H54 (cell line): ENCODE measurements around the gene XAGE1A.
"Not testable (repeated sequence)": the region's sequence is repeated elsewhere in the genome, so short reads cannot be mapped to it uniquely, and the experiment has no call there.

ENCODE experiments used
- DNase-seq: peaks from one replicate; pipeline ENCODE4 v3.0.0; 2011; ENCODE audit warnings: low spot score, mixed read lengths; ENCODE audit not compliant: insufficient read length
- FAIRE-seq: peaks from 3 replicates; lab custom pipeline; 2011; peaks lifted over from hg19 to GRCh38; lab: Jason Lieb, UNC
- POLR2A ChIP-seq: IDR thresholded peaks from 2 replicates; pipeline ENCODE4 v1.6.1; 2011; ENCODE audit warnings: low read depth, mild to moderate bottlenecking, low read length

Gene XAGE1A, protein sequence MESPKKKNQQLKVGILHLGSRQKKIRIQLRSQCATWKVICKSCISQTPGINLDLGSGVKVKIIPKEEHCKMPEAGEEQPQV

DNA sequence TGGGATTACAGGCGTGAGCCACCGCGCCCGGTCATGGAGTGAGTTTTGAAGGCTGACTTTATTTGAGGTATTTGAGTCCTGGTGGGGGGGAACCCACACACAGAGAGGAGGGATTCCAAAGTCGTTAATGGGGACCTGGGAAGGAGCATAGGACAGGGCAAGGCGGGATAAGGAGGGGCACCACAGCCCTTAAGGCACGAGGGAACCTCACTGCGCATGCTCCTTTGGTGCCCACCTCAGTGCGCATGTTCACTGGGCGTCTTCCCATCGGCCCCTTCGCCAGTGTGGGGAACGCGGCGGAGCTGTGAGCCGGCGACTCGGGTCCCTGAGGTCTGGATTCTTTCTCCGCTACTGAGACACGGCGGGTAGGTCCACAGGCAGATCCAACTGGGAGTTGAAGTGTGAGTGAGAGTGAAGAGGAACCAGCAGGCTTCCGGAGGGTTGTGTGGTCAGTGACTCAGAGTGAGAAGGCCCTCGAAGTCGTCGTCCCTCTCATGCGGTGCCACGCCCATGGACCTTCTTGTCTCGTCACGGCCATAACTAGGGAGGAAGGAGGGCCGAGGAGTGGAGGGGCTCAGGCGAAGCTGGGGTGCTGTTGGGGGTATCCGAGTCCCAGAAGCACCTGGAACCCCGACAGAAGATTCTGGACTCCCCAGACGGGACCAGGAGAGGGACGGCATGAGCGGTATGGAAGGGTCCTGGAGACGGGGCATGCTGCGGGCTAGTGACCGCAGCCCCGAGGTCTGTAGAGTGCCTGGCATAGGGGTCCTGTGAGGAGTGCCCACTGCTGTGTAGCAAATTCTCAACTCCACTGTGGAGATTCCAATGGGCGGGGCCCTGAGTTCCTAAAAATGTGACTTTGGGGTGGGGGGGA, at the start of gene XAGE1A:
TSS of gene XAGE1A (plus strand) at position 264 of the 874 bp plus-strand sequence. CDS start 1,554 bp downstream, outside the sequence.
- not testable (repeated sequence) for FAIRE-seq, DNase-seq

DNA sequence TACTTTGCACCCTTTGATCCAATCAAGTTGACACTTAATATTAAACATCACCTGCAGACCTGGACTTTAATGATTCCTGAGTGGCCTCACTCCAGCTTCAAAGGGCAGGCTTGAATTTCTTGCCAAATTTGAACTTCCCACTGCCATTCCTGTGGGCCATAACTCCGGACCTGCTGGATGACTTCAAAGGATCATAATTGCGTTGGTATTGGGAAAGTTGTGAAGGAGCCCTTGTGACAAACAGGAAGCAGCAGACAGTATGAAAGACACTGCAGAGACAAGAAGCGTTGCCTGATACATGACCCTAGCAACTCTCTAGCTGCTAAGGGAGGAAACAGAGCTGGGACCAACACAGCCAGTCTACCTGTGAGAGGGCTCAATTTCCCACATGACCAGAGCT, 43.6 kb upstream of the XAGE1A start:
- not testable (repeated sequence) for DNase-seq, FAIRE-seq

DNA sequence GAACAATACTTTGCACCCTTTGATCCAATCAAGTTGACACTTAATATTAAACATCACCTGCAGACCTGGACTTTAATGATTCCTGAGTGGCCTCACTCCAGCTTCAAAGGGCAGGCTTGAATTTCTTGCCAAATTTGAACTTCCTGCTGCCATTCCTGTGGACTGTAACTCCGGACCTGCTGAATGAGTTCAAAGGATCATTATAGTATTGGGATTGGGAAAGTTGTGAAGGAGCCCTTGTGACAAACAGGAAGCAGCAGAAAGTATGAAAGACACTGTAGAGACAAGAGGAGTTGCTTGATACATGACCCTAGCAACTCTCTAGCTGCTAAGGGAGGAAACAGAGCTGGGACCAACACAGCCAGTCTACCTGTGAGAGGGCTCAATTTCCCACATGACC, 24.3 kb upstream of the XAGE1A start:
- not testable (repeated sequence) for FAIRE-seq, DNase-seq

DNA sequence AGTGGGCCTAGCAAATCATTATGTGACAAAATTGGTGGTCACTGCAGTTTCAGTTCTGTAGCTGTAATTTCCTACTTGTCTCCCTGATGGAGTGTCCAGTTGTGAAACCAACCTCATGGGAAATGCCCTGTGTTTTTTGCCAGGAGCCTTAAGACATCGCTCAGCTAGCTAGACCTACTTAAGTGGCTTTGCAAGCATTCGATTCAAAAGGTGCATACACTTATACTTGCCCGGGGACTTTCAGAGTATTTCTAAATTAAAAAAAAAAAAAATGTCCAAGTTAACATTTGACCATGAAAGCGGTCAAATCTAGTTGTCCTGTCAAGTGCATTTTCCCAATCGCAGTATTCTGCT, 788 bp downstream of the XAGE1A start:
- not testable (repeated sequence) for DNase-seq, FAIRE-seq

DNA sequence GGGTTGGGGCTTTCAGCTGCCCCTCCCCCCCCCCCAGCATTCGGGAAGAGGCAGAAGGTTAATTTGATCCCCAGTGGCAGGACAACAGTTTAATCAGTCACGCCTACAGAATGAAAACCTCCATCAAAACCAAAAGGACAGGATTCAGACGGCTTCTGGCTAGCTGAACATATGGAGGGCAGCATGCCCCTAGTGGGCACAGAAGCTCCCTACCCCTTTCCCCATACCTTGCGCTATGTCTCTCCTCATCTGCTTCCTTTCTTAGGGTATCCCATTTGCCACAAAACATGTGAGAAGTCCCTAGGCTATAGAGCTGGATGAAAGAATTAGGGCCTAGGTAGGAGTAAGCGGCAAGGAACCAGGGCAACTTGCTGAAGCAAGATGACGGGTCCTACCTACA, 5.8 kb downstream of the XAGE1A start:
- not testable (repeated sequence) for FAIRE-seq, DNase-seq

DNA sequence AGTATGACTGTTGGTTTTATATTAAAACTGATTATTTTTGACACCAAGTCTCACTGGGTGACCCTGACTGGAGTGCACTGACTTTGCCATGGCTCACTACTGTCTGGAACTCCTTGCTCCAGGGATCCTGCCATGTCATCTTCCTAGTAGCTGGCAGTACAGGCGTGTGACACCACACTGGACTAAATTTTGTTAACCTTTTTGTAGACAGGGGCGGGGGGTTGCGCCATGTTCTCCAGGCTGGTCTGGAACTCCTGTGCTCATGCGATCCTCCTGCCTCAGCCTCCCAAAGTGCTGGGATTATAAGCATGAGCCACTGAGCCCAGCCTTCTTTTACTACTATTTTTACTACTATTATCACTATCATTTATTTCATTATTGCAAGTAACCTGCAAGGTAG, 8.9 kb downstream of the XAGE1A start:
- no peak for FAIRE-seq
- no peak for DNase-seq
- no peak for TF ChIP-seq POLR2A

DNA sequence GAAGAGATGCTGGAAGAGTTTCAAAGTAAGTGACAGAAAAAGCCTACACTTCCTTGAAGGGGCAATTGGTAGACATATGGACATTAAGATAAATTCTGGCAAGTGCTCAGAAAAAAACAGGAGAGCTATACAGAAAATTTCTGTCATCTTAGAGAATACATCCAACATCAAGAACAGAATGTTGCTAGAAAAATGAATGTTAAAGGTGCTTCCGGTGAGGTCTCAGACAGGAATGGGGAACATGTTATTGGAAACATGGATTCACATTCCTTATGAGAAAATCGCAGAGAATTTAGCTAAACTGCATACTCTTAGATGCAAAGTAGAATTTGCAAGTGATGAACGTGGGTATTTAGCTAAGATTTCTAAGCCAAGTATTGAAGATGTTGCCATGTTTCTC, 11.7 kb downstream of the XAGE1A start:
- FAIRE-seq (no peak), DNase-seq (no peak)
- no peak for TF ChIP-seq POLR2A

DNA sequence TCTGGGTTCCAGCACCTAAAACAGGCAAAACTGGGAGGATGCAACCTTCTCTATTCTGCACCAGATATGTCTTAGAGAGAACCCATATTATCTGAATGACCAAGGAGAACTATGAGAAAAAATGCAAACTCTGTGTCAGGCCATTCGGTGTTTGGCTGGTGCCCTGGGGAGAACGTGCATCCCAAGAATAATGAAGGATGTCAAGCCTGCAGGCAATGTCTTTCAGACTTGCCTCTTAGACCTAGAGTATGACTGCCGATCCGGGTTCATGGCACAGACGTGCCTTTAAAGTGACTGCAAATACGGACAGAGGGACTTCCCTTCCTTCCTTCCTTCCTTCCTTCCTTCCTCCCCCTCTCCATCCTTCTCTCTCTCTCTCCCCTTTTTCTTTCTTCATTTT, 14.3 kb downstream of the XAGE1A start:
- DNase-seq (no peak), FAIRE-seq (no peak)
- TF ChIP-seq POLR2A = no peak

DNA sequence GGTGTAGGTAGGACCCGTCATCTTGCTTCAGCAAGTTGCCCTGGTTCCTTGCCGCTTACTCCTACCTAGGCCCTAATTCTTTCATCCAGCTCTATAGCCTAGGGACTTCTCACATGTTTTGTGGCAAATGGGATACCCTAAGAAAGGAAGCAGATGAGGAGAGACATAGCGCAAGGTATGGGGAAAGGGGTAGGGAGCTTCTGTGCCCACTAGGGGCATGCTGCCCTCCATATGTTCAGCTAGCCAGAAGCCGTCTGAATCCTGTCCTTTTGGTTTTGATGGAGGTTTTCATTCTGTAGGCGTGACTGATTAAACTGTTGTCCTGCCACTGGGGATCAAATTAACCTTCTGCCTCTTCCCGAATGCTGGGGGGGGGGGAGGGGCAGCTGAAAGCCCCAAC, 15.5 kb downstream of the XAGE1A start:
- DNase-seq, FAIRE-seq: not testable (repeated sequence)

DNA sequence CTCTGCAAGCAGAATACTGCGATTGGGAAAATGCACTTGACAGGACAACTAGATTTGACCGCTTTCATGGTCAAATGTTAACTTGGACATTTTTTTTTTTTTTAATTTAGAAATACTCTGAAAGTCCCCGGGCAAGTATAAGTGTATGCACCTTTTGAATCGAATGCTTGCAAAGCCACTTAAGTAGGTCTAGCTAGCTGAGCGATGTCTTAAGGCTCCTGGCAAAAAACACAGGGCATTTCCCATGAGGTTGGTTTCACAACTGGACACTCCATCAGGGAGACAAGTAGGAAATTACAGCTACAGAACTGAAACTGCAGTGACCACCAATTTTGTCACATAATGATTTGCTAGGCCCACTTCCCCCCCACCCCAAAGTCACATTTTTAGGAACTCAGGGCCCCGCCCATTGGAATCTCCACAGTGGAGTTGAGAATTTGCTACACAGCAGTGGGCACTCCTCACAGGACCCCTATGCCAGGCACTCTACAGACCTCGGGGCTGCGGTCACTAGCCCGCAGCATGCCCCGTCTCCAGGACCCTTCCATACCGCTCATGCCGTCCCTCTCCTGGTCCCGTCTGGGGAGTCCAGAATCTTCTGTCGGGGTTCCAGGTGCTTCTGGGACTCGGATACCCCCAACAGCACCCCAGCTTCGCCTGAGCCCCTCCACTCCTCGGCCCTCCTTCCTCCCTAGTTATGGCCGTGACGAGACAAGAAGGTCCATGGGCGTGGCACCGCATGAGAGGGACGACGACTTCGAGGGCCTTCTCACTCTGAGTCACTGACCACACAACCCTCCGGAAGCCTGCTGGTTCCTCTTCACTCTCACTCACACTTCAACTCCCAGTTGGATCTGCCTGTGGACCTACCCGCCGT, 20.7 kb downstream of the XAGE1A start:
- not testable (repeated sequence) for DNase-seq, FAIRE-seq

DNA sequence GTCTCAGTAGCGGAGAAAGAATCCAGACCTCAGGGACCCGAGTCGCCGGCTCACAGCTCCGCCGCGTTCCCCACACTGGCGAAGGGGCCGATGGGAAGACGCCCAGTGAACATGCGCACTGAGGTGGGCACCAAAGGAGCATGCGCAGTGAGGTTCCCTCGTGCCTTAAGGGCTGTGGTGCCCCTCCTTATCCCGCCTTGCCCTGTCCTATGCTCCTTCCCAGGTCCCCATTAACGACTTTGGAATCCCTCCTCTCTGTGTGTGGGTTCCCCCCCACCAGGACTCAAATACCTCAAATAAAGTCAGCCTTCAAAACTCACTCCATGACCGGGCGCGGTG, 21.3 kb downstream of the XAGE1A start, which contains the start of gene XAGE1B:
TSS of gene XAGE1B (minus strand) at position 77 of the 339 bp plus-strand sequence. CDS start 1,536 bp downstream, outside the sequence.
- FAIRE-seq, DNase-seq: not testable (repeated sequence)

DNA sequence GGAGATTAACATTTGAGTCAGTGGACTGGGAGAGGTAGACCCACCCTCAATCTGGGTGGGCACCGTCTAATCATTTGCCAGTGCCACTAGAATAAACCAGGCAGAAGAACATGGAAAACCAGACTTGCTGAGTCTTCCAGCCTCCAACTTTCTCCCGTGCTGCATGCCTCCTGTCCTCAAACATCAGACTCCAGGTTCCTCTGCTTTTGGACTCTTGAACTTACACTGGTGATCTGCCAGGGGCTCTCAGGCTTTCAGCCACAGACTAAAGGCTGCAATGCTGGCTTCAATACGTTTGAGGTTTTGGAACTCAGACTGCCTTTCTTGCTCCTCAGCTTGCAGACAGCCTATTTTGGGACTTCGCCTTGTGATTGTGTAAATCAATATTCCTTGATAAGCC, 45.4 kb downstream of the XAGE1A start:
- FAIRE-seq, DNase-seq: not testable (repeated sequence)

DNA sequence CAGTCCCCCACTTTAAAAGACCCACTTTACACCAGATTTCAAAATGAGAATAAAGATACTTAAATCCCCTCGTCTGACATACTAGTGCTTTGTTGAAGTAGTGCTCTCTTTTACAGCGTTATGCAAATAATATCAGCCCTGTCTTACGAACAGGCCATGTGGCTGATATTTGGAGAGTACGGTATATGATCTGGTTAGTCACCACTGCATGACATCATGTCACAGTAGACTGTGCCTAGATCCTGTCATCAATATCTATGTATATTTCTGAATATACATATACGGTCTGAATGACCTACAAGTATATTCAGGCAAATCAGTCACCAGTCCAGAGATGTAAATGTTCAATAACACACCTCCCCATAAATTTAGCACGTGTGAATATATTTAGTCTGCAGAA, 46.7 kb downstream of the XAGE1A start:
- DNase-seq = no peak
- no peak for FAIRE-seq
- no peak for TF ChIP-seq POLR2A

DNA sequence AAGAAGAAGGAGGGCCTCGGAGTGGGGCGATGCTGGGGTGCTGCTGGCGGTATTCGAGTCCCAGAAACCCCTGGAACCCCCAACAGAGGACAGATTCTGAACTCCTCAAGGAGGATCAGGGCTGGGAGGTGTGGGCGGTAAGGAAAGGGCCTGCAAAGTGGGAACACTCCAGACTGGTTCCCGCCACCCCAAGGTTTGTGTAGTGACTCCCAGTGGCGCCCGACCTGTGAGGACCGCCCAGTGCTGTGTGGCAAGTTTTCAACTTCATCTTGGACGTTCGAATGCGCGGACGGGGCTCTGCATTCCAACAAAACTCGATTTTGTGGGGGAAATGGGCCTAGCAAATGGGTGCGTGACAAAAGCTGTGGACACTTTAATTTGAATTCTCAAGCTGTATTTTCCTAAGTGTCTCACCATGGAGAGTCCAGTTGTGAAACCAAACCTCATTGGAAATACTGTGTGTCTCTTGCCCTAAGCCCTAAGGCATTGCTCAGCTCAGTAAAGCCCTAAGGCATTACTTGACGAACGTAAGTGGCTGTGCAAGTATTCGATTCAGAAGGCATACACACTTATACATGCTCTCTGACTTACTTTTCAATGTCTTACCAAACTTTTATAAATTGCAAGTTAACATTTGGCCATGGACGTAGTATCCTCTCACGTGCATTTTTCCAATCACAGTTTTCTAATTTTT, 48.7 kb downstream of the XAGE1A start:
- no peak for DNase-seq
- no peak for TF ChIP-seq POLR2A
- no peak for FAIRE-seq

DNA sequence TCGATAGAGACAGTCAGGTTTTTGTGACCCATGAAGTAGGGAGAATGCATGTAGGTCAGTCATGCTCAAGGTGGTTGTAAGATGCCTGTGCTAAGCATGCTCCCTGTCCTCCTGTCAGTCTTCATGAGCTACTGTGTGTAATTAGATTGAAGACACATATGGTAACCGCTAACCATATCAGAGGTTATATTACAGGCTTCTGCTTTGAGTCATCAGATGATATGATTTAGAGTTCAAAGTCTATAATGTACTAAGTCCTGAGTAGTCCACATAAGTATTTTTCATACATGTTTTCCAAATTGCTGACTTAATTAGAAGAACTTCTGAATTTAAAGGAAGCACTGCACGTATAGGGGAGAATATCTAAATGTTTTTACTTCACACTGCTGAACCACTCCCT, 53.2 kb downstream of the XAGE1A start:
- FAIRE-seq, DNase-seq: not testable (repeated sequence)
